NCI-H510A treated with DMSO at 0.1 percent for 48 hours (cell line): ENCODE results near the gene TAC4.

Experiments used
- DNase-seq: peaks from one replicate; lab custom pipeline; 2025; lab: John Stamatoyannopoulos, UW

The TAC4 gene

GRCh38 chr17:49798738-49799137 lies 49.1 kb downstream of the TAC4 start:
- no peak for DNase-seq

- DNase-seq: no peak
Observed at GRCh38 chr17:49798182-49798581, 49.7 kb downstream of the TAC4 start.

GRCh38 chr17:49795372-49795771 lies 52.5 kb downstream of the TAC4 start:
- DNase-seq: no peak

- DNase-seq: no peak
Observed at GRCh38 chr17:49793309-49793708, 54.6 kb downstream of the TAC4 start.

GRCh38 chr17:49789243-49789578 lies 58.7 kb downstream of the TAC4 start:
- DNase-seq: no peak

GRCh38 chr17:49788478-49789242 lies 59.2 kb downstream of the TAC4 start, which contains the start of gene KAT7:
Gene KAT7 (plus strand): TSS chr17:49788681. CDS start chr17:49788835, 154 bp downstream.
- DNase-seq: peak; percentile 99
